ENCODE measurements around the gene RHOG. TPM values are rescaled to one million over a fixed set of nuclear protein-coding genes. Genes with fewer than 3 reads are reported as not detected.

Gene RHOG
- polyA plus RNA-seq, 2 of the 4 experiments (the other 2 are of a cell fraction) = 41.1 to 64.3 TPM

DNA sequence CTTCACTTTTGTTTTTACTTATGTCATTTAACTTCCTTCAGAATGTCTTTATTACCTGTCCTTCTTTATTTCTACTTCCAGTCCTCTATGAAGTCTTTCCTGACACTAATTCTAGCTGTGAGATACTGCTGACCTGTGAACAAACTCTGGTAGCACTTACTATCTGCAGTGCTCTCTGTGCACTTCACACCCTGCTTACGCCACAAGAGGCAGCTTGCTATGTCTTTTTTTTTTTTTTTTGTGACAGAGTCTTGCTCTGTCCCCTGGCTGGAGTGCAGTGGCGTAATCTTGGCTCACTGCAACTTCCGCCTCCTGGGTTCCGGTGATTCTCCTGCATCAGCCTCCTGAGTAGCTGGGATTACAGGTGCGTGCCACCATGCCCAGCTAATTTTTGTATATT is 25.4 kb upstream of the RHOG start:
- H3K27ac ChIP-seq = peak overlapping the region in 1 of 2 experiments; percentile 49; a peak in 2 of 6 replicates

DNA sequence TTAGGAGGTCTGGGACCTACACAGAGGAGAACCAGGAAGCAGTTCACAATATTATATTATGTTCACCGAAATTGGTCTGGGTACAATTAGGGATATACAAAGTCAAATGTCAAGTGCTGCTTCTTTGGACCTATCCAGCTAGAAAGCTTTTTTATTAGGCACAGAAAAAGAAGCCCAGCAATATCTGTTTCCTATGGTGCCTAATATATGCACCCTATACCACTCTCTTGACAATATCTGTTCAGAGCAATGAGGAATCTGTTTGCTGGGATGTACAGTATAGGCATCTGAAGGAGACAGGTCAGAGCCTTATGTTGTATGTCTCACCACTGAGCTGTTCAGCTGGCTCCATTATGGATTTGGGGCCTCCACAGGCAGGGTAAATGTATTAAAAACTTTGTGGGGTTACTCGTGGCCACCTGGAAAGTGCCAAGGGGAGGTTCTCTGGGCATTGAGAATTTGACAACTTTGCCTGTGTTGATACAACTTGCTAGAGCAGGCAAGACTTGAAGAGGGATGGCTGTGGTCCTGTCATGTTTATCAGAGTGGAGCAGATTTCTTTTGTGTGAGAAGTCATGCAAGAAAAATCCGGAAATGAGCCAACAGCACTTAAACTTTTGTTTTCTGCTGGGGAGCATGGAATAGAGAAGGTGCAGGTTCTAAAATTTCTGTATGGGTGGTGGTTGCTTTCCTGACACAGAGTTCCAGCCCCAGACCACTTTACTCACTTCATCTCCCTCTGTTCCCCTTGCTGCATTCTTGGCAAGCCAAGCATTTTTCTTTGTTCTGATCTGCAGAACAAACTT is 24.8 kb upstream of the RHOG start:
- CTCF ChIA-PET = interaction anchor here (0.8 to 3.3 kb wide), 7 partner anchors 10 to 208 kb away, joined by 3 to 24 read pairs (median 4); partner anchors contain the start of gene STIM1
- ATAC-seq (peak; percentile 19 to 61; a peak in 3 of 6 replicates), FAIRE-seq (no peak), DNase-seq (ENCODE audit: low read depth in 1 of 2, low spot score in 1 of 2) (no peak)
- WGBS (ENCODE audit: missing lambda C conversion rate) = 63% methylated on average over 3 of the region's 3 CpGs
- H3K4me1 ChIP-seq = peaks cover 18% of the 10 kb centered on the region
- TF ChIP-seq CHD4 (IDR thresholded peaks at IDR 0.05; ENCODE audit: borderline replicate concordance) (no peak), ZSCAN20 (CRISPR knock-in tag; IDR thresholded peaks at IDR 0.05) (no peak), RCOR1 (IDR thresholded peaks at IDR 0.05; ENCODE audit: low read depth, low read length) (no peak), HOXA7 (CRISPR knock-in tag; IDR thresholded peaks at IDR 0.05) (no peak), MYC (IDR thresholded peaks at IDR 0.05; ENCODE audit: borderline replicate concordance, low read length) (no peak), POLR2A (IDR thresholded peaks at IDR 0.05; ENCODE audit: low read length) (no peak)
- TF ChIP-seq, protein P1, sequence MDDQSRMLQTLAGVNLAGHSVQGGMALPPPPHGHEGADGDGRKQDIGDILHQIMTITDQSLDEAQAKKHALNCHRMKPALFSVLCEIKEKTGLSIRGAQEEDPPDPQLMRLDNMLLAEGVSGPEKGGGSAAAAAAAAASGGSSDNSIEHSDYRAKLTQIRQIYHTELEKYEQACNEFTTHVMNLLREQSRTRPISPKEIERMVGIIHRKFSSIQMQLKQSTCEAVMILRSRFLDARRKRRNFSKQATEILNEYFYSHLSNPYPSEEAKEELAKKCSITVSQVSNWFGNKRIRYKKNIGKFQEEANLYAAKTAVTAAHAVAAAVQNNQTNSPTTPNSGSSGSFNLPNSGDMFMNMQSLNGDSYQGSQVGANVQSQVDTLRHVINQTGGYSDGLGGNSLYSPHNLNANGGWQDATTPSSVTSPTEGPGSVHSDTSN (IDR thresholded peaks at IDR 0.05) = no peak
- H3K4me3 ChIP-seq = no peak overlapping the region
- peak overlapping the region; percentile 15; the same call in 2 of the 3 replicates for H3K4me2 ChIP-seq
- H3K9me3 ChIP-seq = no peaks in the 10 kb centered on the region
- peak overlapping the region in 1 of 2 experiments; percentile 49; a peak in 3 of 6 replicates for H3K27ac ChIP-seq
- POLR2A ChIA-PET = no interaction called here

More for the DNA sequence above, 25.4 kb upstream of the RHOG start:
- Histone ChIP-seq H3K4me1 (peaks cover 15% of the 10 kb centered on the region), H3K4me3 (no peak overlapping the region), H3K4me2 (peak overlapping the region; percentile 15; the same call in 2 of the 3 replicates), H3K9me3 (no peaks in the 10 kb centered on the region)
- ChIA-PET CTCF (interaction anchor here (0.8 to 3.3 kb wide), 7 partner anchors 10 to 208 kb away, joined by 3 to 24 read pairs (median 4); partner anchors contain the start of gene STIM1), POLR2A (no interaction called here)
- ATAC-seq (peak in 1 of 2 experiments; percentile 31; a peak in 1 of 6 replicates), FAIRE-seq (no peak), DNase-seq (ENCODE audit: low read depth in 1 of 2, low spot score in 1 of 2) (no peak)
- 93% methylated on average over 5 of the region's 5 CpGs for WGBS (ENCODE audit: missing lambda C conversion rate)
- TF ChIP-seq MAFK (IDR thresholded peaks at IDR 0.05; ENCODE audit: partially characterized antibody) (no peak), RARB (CRISPR knock-in tag; IDR thresholded peaks at IDR 0.05) (no peak), FOSB (CRISPR knock-in tag; IDR thresholded peaks at IDR 0.05) (no peak), GATA3 (IDR thresholded peaks at IDR 0.05; ENCODE audit: borderline replicate concordance) (no peak), RNF2 (IDR thresholded peaks at IDR 0.05; ENCODE audit: borderline replicate concordance, low read depth) (no peak), HOXA7 (CRISPR knock-in tag; IDR thresholded peaks at IDR 0.05) (no peak), KDM1A (IDR thresholded peaks at IDR 0.05; ENCODE audit: low read depth) (no peak), RCOR1 (IDR thresholded peaks at IDR 0.05; ENCODE audit: low read depth, low read length) (no peak), ZSCAN20 (CRISPR knock-in tag; IDR thresholded peaks at IDR 0.05) (no peak), HOXB5 (CRISPR knock-in tag; IDR thresholded peaks at IDR 0.05) (no peak), CBX2 (IDR thresholded peaks at IDR 0.05; ENCODE audit: borderline replicate concordance, low read depth) (no peak), HEYL (CRISPR knock-in tag; IDR thresholded peaks at IDR 0.05) (no peak), MAZ (IDR thresholded peaks at IDR 0.05; ENCODE audit: borderline replicate concordance, low read depth, low read length) (no peak), HOXB13 (CRISPR knock-in tag; IDR thresholded peaks at IDR 0.05; ENCODE audit: low read depth) (no peak)
- TF ChIP-seq, protein P2, sequence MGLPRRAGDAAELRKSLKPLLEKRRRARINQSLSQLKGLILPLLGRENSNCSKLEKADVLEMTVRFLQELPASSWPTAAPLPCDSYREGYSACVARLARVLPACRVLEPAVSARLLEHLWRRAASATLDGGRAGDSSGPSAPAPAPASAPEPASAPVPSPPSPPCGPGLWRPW (IDR thresholded peaks at IDR 0.05) = no peak
- TF ChIP-seq, protein P3, sequence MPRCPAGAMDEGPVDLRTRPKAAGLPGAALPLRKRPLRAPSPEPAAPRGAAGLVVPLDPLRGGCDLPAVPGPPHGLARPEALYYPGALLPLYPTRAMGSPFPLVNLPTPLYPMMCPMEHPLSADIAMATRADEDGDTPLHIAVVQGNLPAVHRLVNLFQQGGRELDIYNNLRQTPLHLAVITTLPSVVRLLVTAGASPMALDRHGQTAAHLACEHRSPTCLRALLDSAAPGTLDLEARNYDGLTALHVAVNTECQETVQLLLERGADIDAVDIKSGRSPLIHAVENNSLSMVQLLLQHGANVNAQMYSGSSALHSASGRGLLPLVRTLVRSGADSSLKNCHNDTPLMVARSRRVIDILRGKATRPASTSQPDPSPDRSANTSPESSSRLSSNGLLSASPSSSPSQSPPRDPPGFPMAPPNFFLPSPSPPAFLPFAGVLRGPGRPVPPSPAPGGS (IDR thresholded peaks at IDR 0.05) = no peak
- TF ChIP-seq, protein P4, sequence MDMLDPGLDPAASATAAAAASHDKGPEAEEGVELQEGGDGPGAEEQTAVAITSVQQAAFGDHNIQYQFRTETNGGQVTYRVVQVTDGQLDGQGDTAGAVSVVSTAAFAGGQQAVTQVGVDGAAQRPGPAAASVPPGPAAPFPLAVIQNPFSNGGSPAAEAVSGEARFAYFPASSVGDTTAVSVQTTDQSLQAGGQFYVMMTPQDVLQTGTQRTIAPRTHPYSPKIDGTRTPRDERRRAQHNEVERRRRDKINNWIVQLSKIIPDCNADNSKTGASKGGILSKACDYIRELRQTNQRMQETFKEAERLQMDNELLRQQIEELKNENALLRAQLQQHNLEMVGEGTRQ (IDR thresholded peaks at IDR 0.05) = no peak
